WTC11 (cell line): Measurements from ENCODE around the gene AXIN2. TPM values are rescaled to one million over a fixed set of nuclear protein-coding genes. Genes with fewer than 3 reads are reported as not detected.

Source experiments
- ATAC-seq: fragments of 200-7000 bp; cut with Tn5 transposase; 2 replicates; pipeline ENCODE4 v1.10.0; 2021; ENCODE audit warnings: mild to moderate bottlenecking, moderate library complexity
- CTCF ChIA-PET: fragments of 300-600 bp; sonication (Branson Sonifier 250); formaldehyde crosslinking; loops from one replicate; lab custom pipeline; 2021; ENCODE audit warnings: antibody characterized with exemption; lab: Charles Lee
- POLR2A ChIA-PET: fragments of 350-600 bp; sonication (Branson Sonifier 250); formaldehyde crosslinking; loops from one replicate; lab custom pipeline; 2021; ENCODE audit warnings: antibody characterized with exemption; lab: Charles Lee
- DNase-seq: peaks from one replicate; pipeline ENCODE4 v3.0.0; 2021; ENCODE audit warnings: low spot score
- H3K27ac Mint-ChIP-seq: 2 replicates; pipeline ENCODE4 v1.8.0; 2021; ENCODE audit warnings: mixed read lengths
- H3K27me3 Mint-ChIP-seq: 2 replicates; pipeline ENCODE4 v1.8.0; 2021; ENCODE audit warnings: low read depth, mild to moderate bottlenecking, moderate library complexity, mixed read lengths
- H3K36me3 Mint-ChIP-seq: 2 replicates; pipeline ENCODE4 v1.8.0; 2021; ENCODE audit warnings: mixed read lengths
- H3K4me1 Mint-ChIP-seq: 2 replicates; pipeline ENCODE4 v1.8.0; 2022; ENCODE audit warnings: mixed read lengths
- H3K4me3 Mint-ChIP-seq: 2 replicates; pipeline ENCODE4 v1.8.0; 2021; ENCODE audit warnings: mild to moderate bottlenecking, moderate library complexity, mixed read lengths
- H3K9me3 Mint-ChIP-seq: 2 replicates; pipeline ENCODE4 v1.8.0; 2021; ENCODE audit warnings: mixed read lengths
- ATF6 ChIP-seq: sonication (generic); formaldehyde crosslinking; IDR thresholded peaks from 2 replicates; pipeline ENCODE4 v1.8.1; 2023; ENCODE audit warnings: mild to moderate bottlenecking, missing genetic modification reagents
- CREB1 ChIP-seq: sonication (generic); formaldehyde crosslinking; IDR thresholded peaks from 2 replicates; pipeline ENCODE4 v1.8.0; 2023; ENCODE audit warnings: mild to moderate bottlenecking, missing genetic modification reagents
- E2F1 ChIP-seq: sonication (generic); formaldehyde crosslinking; IDR thresholded peaks from 2 replicates; pipeline ENCODE4 v1.8.0; 2022; ENCODE audit warnings: mild to moderate bottlenecking, missing genetic modification reagents
- FOXP1 ChIP-seq: sonication (generic); formaldehyde crosslinking; IDR thresholded peaks from 2 replicates; pipeline ENCODE4 v1.8.0; 2022; ENCODE audit warnings: missing genetic modification reagents, mild to moderate bottlenecking, moderate library complexity, borderline replicate concordance
- GABPB1 ChIP-seq: sonication (generic); formaldehyde crosslinking; IDR thresholded peaks from 2 replicates; pipeline ENCODE4 v1.8.1; 2023; ENCODE audit warnings: mild to moderate bottlenecking, missing genetic modification reagents
- HMGXB4 ChIP-seq: sonication (generic); formaldehyde crosslinking; IDR thresholded peaks from 2 replicates; pipeline ENCODE4 v1.8.1; 2023; ENCODE audit warnings: mild to moderate bottlenecking, moderate library complexity, missing genetic modification reagents
- MYBL2 ChIP-seq: sonication (generic); formaldehyde crosslinking; IDR thresholded peaks from 2 replicates; pipeline ENCODE4 v1.8.1; 2023; ENCODE audit warnings: mild to moderate bottlenecking, moderate library complexity, missing genetic modification reagents
- RELA ChIP-seq: sonication (generic); formaldehyde crosslinking; IDR thresholded peaks from 2 replicates; pipeline ENCODE4 v1.8.1; 2022; ENCODE audit warnings: missing genetic modification reagents, mild to moderate bottlenecking, borderline replicate concordance
- SMAD4 ChIP-seq: sonication (generic); formaldehyde crosslinking; IDR thresholded peaks from 2 replicates; pipeline ENCODE4 v1.8.0; 2022; ENCODE audit warnings: mild to moderate bottlenecking, missing genetic modification reagents
- TEAD4 ChIP-seq: sonication (generic); formaldehyde crosslinking; IDR thresholded peaks from 2 replicates; pipeline ENCODE4 v1.8.0; 2022; ENCODE audit warnings: mild to moderate bottlenecking, missing genetic modification reagents
- ZBTB21 ChIP-seq: sonication (generic); formaldehyde crosslinking; IDR thresholded peaks from 2 replicates; pipeline ENCODE4 v1.8.1; 2023; ENCODE audit warnings: mild to moderate bottlenecking, missing genetic modification reagents, borderline replicate concordance
- ZNF317 ChIP-seq: sonication (generic); formaldehyde crosslinking; IDR thresholded peaks from 2 replicates; pipeline ENCODE4 v1.8.1; 2023; ENCODE audit warnings: low read depth, mild to moderate bottlenecking, moderate library complexity, missing genetic modification reagents, borderline replicate concordance
- total RNA-seq: library from RNA; stranded (reverse); gene quantifications from 3 replicates; pipeline ENCODE4 v1.2.3, GENCODE V29; 2021
- TF ChIP-seq, protein P1 (sequence below): sonication (generic); formaldehyde crosslinking; IDR thresholded peaks from 2 replicates; pipeline ENCODE4 v1.8.1; 2022; ENCODE audit warnings: low read depth, missing genetic modification reagents, borderline replicate concordance

Gene AXIN2
- total RNA-seq, 1 experiment from 2014 or later: 35.0 TPM

GRCh38 chr17:65592125-65592965, 30.9 kb upstream of the AXIN2 start (continued):
- TF ChIP-seq TEAD4 (no peak), ZNF317 (CRISPR knock-in tag) (no peak), ZBTB21 (no peak), GABPB1 (CRISPR knock-in tag) (no peak)
- TF ChIP-seq, all 79 proteins: peak for 0

- no peak overlapping the region for H3K27ac Mint-ChIP-seq
- peaks cover 2% of the 10 kb centered on the region; the same call in 1 of the 2 replicates for H3K27me3 Mint-ChIP-seq
- ATAC-seq (no peak), DNase-seq (no peak)
- peaks cover 50% of the 10 kb centered on the region for H3K4me1 Mint-ChIP-seq
- CTCF ChIA-PET: interaction anchor here (1.0 to 1.8 kb wide), 2 partner anchors 15 to 49 kb away, joined by 3 to 4 read pairs; no protein-coding TSS in a partner anchor
- H3K9me3 Mint-ChIP-seq: no peaks in the 10 kb centered on the region
- POLR2A ChIA-PET: no interaction called here
- H3K4me3 Mint-ChIP-seq: no peak overlapping the region
- H3K36me3 Mint-ChIP-seq: no peaks in the 10 kb centered on the region
- TF ChIP-seq ATF6 (CRISPR knock-in tag): no peak
- no peak for TF ChIP-seq CREB1 (CRISPR knock-in tag)
- TF ChIP-seq, protein P1, sequence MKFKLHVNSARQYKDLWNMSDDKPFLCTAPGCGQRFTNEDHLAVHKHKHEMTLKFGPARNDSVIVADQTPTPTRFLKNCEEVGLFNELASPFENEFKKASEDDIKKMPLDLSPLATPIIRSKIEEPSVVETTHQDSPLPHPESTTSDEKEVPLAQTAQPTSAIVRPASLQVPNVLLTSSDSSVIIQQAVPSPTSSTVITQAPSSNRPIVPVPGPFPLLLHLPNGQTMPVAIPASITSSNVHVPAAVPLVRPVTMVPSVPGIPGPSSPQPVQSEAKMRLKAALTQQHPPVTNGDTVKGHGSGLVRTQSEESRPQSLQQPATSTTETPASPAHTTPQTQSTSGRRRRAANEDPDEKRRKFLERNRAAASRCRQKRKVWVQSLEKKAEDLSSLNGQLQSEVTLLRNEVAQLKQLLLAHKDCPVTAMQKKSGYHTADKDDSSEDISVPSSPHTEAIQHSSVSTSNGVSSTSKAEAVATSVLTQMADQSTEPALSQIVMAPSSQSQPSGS: no peak
Measured at GRCh38 chr17:65589321-65589720, 27.9 kb upstream of the AXIN2 start.

DNA sequence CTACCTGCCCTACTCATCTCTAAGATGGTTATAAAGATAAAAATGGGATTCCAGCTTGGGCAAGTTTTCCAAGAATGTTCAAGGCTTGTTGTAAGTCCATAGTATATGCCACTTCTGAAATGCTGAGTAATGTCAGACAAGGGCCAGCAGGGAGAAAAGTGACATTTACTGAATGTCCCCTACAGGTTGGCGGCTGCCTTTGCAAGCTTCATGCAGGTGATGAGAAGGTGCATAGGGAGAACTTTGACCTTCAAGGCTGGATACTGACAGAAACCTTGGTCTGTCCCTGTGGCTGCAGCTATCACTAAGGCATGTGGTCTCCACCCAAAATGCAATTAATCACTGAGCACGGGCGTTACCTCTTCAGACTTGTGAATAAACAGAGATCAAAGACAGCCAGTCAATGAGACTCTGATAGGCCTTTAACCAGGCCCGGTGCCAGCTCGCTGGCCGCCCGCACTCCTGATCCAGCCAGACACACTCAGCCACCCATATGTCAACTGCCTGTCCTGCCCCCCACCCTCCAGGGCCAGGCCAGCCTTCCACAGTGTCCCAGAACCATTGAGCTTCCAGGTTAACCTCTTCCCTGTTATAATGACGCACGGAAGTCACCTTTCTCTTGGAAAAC, 26.8 kb upstream of the AXIN2 start:
- H3K27ac Mint-ChIP-seq: no peak overlapping the region
- POLR2A ChIA-PET: interaction anchor here (1.8 kb wide), 1 partner anchor 29 kb away, joined by 7 read pairs; no protein-coding TSS in a partner anchor
- H3K4me1 Mint-ChIP-seq: peaks cover 39% of the 10 kb centered on the region
- CTCF ChIA-PET: interaction anchor here (0.8 to 1.8 kb wide), 5 partner anchors 16 to 85 kb away, joined by 3 to 4 read pairs (median 3); no protein-coding TSS in a partner anchor
- peaks cover 2% of the 10 kb centered on the region; the same call in 1 of the 2 replicates for H3K27me3 Mint-ChIP-seq
- no peaks in the 10 kb centered on the region for H3K9me3 Mint-ChIP-seq
- ATAC-seq (no peak; the same call in 1 of the 2 replicates), DNase-seq (no peak)
- no peaks in the 10 kb centered on the region for H3K36me3 Mint-ChIP-seq
- H3K4me3 Mint-ChIP-seq: no peak overlapping the region
- TF ChIP-seq HMGXB4 (CRISPR knock-in tag) (no peak), MYBL2 (CRISPR knock-in tag) (no peak), SMAD4 (CRISPR knock-in tag) (no peak), RELA (no peak), FOXP1 (CRISPR knock-in tag) (no peak), E2F1 (no peak)
